ENCODE data around the gene NGEF.

DNA sequence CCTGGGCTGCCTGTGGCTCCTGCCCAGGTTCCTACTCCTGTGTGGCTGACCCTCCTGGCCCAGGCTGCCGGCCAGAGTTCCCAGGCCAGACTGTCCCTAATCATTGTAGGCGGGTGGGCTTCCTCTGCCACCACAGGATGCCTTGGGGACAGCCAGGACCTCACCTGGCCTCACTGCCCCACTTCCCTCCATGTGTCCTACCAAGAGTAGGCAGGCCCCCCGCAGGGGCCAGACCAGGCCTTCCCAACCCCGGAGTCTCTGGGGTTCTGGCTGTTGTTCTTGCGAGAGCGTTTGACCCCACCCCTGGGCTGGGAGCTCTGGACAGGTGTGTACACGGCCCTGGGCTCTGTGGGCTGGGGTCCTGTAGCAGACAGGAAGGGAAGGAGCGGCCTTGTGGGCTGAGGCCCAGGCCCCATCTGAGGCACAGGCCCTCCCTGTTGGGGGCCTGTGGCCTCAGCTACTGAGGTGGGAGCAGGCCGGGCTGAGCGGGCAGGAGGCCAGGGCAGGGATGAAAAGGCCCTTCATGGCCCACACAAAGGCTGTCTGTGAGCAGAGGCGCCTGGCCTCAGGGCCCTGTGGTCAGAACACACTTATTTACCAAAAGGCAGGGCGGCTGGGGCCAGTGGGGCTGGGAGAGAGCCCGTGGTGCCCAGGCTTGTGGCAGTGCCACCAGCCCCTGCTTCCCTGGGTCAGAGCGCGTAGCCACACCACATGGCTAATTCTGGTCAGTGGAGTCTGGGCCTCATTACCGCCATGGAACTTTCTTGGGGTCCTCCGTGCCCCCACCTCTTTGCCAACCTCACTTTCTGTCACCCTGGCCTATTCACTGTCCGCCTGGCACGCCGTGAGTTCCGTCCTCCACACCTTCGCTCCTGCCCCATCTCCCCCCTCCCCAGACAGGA lies 141.0 kb downstream of the NGEF start:
- TF ChIP-seq POLR2AphosphoS5 (IDR thresholded peaks at IDR 0.05; ENCODE audit: low read depth, low read length): no peak
- TF ChIP-seq, protein P1, sequence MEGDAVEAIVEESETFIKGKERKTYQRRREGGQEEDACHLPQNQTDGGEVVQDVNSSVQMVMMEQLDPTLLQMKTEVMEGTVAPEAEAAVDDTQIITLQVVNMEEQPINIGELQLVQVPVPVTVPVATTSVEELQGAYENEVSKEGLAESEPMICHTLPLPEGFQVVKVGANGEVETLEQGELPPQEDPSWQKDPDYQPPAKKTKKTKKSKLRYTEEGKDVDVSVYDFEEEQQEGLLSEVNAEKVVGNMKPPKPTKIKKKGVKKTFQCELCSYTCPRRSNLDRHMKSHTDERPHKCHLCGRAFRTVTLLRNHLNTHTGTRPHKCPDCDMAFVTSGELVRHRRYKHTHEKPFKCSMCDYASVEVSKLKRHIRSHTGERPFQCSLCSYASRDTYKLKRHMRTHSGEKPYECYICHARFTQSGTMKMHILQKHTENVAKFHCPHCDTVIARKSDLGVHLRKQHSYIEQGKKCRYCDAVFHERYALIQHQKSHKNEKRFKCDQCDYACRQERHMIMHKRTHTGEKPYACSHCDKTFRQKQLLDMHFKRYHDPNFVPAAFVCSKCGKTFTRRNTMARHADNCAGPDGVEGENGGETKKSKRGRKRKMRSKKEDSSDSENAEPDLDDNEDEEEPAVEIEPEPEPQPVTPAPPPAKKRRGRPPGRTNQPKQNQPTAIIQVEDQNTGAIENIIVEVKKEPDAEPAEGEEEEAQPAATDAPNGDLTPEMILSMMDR (IDR thresholded peaks at IDR 0.05): no peak
- TF ChIP-seq EP300 (IDR thresholded peaks at IDR 0.05; ENCODE audit: borderline replicate concordance in 1 of 2, low read depth in 1 of 2, low read length in 1 of 2): no peak
- TF ChIP-seq EZH2phosphoT487 (IDR thresholded peaks at IDR 0.05; ENCODE audit: borderline replicate concordance, low read depth): no peak
